Femur (tissue), 1 donor: ENCODE results near the gene MEIS1.
A peak's percentile ranks its signal among the peaks of the same experiment; 100 is the strongest.

Experiments used
- DNase-seq: peaks from one replicate; pipeline ENCODE4 v3.0.0-alpha.2; 2017

Gene MEIS1

DNA sequence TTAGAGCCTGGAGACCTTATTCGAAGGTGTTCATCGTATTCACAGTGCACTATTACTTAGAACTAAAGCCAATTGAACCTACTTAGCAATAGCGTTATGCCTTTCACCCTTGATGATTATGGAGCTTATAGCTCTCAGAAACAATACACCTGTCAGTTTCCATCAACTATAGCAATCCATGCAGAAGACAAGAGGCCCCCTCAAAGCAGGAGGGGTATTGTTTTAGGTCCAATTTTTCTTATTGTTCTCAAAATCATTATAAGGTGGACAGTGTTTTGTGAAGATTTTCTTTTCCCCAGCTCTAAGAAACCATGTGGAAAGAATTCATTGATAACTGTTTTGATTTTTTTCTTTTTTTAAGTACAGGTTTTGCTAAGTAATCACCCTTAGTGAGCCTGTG is 135.5 kb downstream of the MEIS1 start:
- no peak for DNase-seq

DNA sequence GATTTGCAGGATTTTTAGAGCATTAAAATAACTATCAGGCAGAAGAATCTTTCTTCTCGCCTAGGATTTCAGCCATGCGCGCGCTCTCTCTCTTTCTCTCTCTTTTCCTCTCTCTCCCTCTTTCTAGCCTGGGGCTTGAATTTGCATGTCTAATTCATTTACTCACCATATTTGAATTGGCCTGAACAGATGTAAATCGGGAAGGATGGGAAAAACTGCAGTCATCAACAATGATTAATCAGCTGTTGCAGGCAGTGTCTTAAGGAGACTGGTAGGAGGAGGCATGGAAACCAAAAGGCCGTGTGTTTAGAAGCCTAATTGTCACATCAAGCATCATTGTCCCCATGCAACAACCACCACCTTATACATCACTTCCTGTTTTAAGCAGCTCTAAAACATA is 137.0 kb downstream of the MEIS1 start:
- DNase-seq = no peak

DNA sequence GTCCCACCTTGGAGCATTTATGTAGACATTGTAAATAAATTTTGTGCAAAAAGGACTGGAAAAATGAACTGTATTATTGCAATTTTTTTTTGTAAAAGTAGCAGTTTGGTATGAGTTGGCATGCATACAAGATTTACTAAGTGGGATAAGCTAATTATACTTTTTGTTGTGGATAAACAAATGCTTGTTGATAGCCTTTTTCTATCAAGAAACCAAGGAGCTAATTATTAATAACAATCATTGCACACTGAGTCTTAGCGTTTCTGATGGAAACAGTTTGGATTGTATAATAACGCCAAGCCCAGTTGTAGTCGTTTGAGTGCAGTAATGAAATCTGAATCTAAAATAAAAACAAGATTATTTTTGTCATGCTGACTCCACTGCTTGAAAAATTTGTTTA is 137.5 kb downstream of the MEIS1 start:
- DNase-seq = no peak

DNA sequence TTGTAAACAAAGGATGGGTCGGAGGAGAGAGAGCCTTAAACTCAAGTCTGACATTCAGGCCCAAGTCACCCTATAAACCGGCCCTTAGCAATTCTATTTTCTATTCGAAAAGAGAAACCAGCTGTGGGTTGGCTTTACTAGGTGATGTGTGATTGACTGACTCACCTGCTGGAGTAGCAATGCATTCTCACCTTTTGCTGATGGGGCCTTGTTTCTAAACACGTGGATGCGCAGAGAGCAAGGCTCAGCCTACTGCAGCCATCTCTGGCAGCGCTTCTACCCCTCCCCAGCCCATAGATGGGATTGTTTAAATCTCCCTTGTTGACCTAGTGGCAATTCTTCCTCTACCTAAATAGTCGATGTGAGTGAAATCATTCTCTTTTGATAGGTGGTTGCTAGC is 138.5 kb downstream of the MEIS1 start:
- DNase-seq = no peak

DNA sequence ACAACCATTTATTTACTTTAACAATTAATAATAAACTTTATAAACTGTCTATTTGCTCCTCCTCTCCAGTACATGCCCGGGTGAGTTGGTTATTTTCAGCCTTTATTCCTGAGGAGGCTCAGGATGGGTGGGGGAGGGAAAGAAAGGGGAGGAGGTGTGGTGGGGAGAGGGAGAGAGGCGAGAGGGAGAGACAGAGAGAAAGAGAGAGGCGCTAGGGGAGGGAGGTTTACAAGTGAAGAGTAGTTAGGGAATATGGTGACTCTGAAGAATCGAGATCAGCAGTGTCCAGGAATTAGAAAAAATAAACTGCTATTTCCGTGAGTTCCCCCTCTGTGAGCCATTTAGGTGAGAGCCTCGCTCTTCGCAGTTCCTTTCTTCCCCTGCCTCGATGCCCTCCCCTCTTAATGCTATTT is 138.9 kb downstream of the MEIS1 start:
- no peak for DNase-seq

DNA sequence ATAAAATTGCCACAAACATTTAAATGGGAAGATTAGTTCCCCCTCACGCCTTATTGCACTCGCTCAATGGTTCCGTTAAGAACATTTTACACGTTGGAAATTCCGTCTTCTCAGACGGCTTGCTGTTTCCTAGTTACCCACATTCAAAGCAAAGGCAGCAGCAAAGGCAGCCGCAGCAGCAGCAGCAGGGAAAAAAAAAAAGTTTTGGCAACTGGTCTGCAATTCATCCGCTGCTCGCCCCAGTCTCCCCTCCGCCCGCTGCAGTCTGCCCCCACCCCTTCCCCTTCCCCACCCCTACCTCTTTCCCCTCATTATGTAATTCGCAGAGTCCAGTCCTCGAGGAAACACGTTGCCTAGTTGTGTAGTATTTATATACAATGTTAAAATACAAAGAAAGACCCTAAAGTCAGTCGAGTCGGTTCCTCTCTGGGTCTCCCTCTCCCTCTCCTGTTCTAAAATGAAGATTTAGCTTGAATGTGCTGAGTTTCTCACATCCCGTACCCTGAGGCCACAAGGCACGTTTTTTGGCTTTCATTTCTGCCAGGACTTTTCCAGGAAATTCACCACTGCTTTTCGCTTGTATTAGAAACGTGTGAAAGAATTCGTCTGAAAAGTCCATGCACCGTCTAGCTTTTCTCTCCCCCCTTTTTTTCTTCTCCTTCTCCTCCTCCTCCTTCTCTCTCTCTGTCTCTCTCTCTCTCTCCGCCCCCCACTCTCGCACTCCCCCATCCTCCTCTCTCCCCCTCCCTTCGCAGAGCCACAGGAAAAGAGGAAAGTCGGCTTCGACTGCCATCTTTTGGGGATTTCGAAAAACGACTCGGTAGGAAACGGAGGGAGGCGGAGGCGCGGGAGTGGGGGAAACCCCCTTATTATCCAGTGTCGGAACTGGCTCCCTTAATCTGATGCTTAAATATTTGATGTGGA is 140.0 kb downstream of the MEIS1 start:
- peak; percentile 91 for DNase-seq

DNA sequence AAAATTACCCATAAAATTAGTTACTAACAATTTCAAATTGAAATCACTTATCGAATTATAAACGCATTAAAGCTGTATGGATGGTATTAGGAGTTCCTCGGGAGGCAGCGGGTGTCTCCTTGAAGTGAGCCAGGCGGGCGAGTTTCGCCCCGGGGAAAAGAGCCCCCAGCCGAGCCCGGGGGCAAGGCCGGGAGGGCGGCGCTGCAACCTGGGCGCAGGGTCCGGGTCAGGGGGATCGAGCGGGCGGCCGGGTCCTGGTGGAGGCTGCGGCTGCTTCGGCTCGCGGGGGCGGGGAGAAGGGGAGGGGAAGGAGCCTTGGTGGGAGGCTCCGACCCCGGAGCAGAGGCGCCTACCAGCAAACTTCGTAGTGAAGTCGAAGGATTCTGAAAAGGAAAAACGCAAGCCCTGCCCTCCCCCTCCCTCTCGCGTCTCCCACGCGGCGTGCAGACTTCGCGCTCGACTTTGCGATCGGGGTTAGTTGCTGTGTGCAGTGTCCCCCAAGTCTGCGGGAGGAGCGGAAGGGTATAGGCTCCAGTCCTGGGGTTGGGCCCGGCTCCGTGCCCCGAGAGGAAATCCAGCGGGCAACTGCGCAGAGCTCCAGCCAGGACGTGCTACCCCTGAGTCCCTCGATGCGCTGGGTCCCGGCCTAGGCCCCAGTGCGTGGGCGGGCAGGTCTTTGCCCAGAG is 140.8 kb downstream of the MEIS1 start:
- DNase-seq = peak; percentile 69

DNA sequence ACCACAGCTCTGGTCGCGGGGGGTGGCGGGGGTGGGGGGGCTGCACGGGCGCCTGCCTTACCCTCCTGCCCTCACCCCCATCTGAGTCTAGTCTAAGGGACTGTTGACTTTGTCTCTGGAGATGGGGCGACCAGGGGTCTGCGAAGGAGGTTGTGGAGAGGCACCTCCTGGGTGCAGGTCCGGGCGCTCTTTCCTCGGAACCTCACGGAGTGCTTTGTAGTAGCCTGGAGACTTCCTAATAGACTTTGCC is 141.3 kb downstream of the MEIS1 start:
- peak; percentile 42 for DNase-seq

DNA sequence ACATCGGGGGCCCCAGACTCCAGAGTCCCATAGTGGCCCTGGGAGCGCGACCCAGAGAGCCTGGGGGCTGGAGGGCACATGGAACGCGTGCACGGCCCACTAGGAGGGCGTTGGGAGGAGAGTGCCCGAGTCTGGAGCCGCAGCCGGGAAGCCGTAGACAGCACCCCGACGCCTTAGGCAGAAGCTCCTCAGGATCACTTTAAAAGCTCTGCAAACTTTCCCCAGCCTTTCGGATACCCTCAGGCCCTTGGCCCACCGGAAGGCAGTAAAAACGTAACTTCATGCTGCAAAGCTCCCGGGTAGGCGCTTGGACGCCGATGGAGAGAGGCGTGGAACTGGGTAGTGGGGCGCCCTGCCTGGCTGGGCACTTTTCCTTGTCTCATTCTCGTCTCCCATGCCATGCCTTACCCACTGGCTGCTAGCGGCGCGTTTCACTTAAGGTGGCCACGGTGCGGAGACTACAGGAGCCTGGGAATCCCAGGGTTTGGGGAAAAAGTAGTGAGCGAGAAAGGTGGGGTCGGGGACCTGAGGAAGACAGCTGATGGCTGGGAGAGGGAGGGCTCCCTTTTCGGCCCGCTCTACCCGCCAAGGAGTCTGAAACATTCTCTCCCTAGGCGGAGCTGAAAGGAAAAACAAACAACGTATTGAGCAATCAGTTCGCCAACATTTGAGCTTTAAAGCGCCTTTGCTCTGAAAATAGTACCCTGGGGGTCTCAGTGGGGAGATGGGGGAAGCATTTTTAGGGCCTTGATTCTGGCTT is 141.8 kb downstream of the MEIS1 start:
- DNase-seq = peak; percentile 51

DNA sequence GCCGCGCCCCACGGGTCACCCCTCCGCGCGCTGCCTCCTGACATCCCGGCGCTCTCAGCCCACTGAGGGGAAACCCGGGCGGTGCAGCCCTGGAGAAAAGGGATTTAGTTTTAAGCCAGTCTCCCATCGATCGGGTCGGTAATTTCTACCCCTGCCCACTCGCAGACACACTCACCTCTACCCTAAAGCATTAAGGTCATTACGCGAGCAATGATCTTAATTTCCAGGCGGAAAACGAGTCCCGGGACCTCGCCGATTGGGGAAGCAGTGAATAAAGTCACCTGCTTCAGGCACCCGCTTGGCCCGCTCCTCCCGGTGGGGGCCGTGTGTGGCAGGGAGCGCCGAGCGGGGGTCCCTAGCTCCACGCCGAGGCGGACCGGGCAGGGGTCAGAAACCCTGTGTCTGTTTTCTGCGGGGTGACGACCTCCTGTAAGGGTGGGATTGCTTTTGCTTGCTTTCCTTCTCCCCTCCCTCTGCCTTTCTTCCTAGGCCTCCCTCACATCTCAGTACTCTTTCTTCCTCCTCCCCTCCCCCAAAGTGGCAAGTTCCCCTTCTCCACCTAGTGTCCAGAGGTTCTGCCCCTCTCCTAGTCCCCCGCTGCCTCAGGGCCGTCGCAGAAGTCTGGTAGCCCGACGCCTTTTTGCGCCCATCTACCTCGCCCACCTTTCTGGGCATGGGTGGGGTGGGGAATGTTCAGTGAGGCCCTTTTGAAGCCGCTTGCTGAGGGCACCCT is 142.6 kb downstream of the MEIS1 start:
- DNase-seq = peak; percentile 32

DNA sequence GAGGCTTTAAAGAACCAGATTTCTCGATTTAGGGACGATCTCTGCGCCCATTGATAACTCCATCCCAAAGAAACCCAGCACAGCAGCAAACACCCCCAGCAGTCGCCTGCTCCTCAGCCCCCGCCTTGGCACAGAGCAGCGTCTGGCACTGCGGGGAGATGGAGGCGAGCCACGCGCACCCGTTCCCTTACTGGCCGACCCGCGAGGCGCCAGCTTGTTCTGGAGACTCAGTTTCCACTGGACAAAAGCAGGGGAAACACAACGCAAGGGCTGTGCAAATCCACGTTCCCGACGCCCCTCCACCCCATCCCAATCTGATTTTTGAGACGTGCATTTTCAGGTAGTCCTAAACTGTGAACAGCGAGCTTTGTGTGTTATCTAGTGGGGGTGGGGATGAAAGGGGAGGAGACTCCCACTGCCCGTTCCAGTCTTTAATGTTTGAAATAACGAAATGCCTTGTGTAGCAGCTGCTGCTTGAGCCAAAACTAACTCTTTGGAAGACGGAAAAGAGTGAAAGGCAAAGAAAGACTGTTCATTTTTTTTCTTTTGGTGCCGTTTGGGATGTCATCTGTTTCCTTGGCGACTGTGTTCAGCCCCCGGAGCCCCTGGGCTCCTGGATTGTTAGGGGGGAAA is 143.2 kb downstream of the MEIS1 start:
- DNase-seq = peak; percentile 42

DNA sequence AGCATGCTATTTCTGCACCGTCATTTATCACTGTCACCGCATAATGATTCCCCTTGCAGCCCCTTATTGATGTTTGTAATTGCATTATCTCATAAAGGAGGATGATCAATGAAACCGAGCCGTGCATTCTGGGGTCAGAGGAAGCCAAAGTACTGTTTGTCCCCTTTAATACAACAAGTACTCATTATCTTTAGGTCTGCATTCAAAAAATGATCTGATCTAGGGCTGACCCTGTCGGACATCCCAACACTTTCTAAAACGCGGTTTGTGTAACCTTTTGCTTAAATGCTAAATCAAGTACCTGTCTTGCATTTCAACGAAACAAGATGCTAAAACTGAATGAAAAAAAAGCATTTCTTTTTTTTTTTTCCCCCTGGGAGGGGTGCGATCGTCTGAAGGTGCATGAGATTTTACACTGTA is 143.8 kb downstream of the MEIS1 start:
- DNase-seq = no peak

DNA sequence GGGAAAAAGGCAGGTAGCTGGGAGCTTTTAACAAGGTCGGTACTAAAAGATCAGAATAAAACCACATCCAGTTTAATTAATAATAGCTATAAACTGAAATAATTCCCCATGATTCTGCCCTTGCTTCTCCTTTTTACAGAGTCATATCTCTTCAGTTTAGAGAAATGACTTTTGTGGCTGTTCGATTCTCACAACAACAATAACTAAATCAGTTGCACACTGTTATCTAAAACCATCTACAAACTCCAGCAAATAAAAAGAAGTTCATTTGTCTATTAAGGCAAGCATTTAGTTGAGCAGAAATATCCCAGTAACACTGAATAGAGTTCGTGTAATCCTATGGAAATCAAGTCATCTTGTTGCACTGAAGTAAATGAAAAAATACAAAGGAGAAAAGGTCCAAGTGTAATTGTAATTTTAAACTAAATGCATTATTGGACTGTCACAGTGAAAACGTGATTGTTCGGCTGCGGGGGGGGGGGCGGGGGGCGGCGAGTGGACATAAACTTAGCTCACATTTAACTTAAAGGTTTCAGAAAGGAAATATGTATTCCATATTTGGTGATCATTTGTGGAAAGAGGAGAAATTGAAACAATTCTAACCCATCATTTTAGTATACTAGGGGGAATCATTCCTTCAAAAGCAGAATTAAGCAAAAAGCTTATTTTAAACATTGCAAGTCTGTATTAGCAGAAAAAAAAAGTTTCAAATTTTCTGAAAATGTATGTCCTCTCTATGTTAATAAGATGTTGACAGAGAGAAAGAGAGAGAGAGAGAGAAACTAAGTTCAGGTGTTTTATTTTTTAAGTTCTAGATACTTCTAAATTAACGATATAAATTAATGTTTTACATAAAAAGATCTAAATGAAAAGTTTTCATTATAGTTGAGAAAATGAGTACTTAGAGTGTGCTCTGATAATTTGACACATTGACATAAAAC is 144.5 kb downstream of the MEIS1 start:
- DNase-seq = no peak

DNA sequence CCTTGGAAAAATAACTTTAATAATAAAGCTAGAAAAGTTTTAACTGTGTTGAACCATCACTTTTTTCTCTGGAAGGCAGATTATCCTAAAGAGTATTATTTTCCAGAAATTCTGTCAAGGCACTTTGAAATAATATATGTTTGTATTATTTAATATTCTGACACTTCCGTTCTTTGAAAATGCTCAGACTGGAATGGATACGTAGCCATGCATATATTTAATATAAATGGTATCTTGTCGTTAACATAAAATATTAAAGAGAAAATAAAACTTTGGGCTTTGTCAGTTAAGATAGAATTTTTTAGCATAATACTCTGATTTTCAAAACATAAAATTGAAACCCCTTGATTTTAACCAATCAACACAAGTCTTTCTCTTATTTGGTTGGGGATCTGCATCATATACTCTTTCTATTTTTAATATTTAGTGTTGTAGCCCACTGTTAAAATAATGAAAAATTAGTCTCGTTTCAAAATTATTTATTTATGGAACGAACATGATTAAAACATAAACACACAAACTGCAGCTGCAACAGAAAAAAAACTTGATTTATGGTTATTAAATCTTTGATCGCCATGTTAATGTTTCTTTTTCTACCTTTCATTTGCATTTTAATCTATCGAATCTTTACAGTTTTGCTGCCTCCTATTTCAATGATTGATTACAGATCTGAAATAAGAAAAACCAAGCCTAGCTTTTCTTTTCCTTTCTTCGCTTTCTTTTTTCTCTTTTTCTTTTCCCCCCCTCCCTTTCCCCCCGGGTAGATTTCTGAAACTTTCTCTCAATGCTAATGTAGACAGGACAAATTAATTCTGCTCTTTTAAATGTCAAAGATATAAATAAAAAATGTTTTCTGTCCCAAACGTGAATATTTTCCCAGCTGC is 145.5 kb downstream of the MEIS1 start:
- no peak for DNase-seq

DNA sequence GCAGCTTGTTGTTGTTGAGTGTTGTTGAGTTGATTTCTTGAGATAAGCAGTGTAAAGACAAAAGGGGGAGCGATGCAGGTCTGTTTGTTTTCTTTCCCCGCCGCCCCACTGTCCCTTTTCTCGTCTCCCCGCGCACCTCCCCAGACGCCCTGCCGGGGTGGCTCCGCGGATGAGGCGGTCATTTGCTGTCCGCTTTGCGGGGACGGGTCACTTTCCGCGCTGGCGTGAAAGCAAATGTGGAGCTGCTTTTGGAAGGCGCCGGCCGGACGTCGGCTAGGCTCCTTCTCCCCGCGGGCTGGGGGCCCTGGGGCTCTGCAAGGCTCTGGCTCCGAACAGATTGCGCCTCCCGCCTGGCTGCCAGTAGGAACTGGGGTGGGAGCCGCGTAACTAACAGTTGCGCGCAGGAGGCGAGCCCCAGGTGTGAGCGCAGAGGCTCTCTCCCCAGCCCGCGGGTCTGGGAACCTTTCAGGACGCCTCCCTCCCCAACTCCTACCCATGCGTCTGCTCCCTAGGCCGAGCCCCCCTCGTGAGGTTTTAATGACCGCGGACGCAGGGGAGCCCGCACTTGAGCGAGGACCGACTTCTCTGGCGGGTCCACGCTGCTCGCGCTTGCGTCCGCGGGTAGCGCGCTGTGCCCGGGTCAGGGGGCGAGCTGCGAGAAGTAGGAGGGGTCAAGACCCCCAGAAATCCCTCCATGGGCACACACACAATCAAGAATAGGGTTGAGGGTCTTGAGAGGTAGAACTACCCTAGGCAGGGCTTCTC is 146.6 kb downstream of the MEIS1 start:
- DNase-seq = peak; percentile 37

DNA sequence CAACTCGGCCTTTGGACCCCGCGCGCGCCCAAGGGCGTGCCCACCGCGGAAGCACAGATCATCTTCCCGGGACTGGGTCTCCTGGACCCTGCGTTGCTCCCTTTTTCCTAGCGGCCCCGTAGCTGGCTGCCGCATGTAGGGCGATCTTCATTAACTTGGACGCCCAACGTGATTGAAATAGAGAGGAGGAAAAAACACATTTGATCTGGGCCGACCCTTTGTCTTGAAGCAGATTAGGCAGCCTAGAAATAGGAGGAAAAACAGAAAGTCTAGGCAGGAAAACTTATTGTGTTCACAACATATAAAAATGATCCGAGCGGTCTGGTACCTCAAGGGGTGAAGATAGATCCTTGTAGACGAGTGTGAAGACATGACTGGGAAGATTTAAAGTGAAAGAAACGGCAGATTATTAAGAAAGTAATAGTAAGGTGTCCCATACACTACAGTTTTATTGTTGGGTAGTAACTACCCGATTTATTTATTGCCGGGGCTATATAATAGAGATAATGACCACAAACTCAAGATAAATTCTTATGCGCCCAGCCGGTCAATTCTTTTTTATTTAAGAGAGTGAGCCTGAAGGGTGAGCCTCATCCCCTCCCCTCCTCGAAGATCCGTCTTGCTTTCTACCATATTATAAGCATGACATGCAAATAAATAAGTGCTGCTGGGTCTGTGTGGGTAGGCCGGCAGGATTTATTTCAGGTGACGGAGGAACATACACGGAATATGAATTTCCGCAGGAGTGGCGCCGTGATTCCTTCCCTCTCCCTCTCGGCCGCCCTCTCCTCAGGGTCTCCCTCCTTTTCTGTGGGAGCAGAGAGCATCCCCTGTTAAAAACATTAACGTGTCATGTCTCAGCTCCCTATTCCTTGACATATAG is 147.4 kb downstream of the MEIS1 start:
- no peak for DNase-seq

DNA sequence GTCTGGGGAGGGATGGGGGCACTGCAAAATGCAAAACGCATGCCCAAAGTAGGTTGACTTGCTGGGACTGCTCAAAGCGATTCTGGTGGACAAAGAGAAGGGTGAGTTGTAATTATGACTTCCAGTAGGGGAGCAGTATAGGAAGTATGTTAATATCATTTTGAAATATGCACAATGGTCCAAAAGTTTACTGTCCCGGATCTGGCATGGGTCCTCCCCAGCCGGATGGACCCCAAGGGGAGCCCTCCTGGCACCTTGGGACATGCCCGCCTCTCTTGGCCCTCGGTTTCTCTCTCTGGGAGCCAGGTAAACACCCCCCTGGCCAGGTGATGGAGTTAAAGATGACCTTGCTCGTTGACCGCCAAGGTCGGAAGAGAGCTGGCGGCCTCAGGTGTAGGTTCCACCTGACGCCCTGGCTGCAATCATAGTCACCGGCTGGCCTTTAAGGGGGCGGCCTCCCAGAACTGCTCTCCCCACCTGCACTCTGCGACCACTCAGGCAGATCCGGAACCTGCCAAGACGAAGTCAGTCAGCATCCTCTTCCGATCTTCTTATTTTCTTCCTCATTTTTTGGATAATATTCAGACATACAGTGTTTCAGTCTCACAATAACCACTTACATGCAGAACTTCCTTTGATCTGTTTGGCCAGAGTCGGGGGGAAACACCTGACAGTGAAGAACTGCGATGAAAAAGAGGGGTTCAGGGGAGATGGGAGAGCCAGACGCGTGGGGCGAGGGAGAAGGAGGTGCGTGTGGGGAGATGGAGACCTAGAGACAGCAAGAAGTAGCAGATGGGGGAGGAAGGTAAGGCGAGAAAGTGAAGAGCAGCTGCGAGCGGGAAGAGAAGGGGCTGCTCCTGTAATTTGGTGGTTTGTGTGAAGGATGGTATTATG is 148.3 kb downstream of the MEIS1 start:
- DNase-seq = no peak
